Measurements from ENCODE around the gene UBTD2.

UBTD2 gene

DNA sequence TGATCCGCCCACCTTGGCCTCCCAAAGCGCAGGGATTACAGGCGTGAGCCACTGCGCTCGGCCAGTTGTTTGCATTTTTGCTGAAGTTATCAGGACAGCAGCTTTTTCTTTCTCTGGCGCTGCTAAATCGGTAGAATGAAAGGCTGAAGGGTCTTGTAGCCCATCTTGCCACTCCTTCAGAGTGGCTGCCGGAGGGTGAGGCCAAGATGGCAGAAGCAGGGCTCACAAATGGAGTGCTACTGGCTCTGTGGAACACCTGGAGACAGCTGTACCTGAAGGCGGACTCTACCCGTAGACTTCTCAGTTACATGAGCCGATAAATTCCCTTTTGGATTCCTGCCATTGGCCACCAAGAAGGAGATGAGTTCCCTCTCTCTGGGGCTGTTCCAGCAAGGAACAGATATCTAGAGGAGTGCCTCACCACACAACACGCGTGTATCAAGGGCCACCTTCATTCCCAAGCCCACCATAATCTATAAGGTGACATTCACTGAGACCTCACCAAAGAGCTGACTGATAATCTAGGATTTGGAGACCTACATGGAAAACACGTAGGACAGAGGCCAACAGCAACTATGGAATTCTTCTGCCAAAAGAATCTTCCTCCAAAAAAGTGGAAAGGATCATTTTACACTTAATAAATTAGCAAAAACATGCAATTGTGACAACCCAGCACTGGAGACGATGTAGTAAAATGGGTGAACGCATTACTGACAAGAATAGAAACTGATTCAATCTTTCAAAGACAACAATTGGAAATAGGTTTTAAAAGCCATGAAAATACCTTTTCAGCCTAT is 117.3 kb downstream of the UBTD2 start:
- no peak for DNase-seq
- in situ Hi-C loops (cut with HindIII; ENCODE audit: low pct_ligation_motif_present, low sequenced_read_pairs): no loop called here
- TF ChIP-seq, protein P1, sequence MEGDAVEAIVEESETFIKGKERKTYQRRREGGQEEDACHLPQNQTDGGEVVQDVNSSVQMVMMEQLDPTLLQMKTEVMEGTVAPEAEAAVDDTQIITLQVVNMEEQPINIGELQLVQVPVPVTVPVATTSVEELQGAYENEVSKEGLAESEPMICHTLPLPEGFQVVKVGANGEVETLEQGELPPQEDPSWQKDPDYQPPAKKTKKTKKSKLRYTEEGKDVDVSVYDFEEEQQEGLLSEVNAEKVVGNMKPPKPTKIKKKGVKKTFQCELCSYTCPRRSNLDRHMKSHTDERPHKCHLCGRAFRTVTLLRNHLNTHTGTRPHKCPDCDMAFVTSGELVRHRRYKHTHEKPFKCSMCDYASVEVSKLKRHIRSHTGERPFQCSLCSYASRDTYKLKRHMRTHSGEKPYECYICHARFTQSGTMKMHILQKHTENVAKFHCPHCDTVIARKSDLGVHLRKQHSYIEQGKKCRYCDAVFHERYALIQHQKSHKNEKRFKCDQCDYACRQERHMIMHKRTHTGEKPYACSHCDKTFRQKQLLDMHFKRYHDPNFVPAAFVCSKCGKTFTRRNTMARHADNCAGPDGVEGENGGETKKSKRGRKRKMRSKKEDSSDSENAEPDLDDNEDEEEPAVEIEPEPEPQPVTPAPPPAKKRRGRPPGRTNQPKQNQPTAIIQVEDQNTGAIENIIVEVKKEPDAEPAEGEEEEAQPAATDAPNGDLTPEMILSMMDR (IDR thresholded peaks at IDR 0.05; ENCODE audit: low read depth, low read length, missing control alignments): no peak
- Histone ChIP-seq H3K36me3 (replicated peaks) (no peaks in the 10 kb centered on the region), H3K27me3 (replicated peaks) (no peaks in the 10 kb centered on the region), H3K27ac (no peak overlapping the region), H3K4me3 (ENCODE audit: low read depth, low read length) (no peak overlapping the region)

DNA sequence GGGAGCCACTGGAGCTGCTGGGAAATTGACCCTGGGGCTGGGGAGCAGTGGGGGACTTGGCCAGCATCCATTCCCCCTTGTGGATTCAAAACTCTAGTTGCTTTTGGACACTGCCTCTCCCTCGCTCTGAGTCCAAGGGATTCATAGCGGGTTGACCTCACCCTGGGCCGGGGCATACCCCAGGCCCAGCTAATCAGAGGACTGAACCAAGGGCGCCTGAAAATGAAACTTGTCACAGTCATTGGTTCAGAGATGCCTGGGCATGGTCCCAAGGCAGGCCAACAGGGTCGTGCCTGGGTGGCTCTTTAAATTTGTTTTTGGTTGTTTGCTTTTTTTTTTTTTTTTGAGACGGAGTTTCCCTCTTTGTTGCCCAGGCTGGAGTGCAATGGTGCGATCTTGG is 118.1 kb downstream of the UBTD2 start:
- in situ Hi-C loops (cut with HindIII; ENCODE audit: low pct_ligation_motif_present, low sequenced_read_pairs): no loop called here
- Histone ChIP-seq H3K27me3 (replicated peaks) (no peaks in the 10 kb centered on the region), H3K27ac (no peak overlapping the region), H3K36me3 (replicated peaks) (no peaks in the 10 kb centered on the region), H3K4me3 (ENCODE audit: low read depth, low read length) (no peak overlapping the region)
- TF ChIP-seq, protein P1 (IDR thresholded peaks at IDR 0.05; ENCODE audit: low read depth, low read length, missing control alignments): no peak
- DNase-seq: no peak

DNA sequence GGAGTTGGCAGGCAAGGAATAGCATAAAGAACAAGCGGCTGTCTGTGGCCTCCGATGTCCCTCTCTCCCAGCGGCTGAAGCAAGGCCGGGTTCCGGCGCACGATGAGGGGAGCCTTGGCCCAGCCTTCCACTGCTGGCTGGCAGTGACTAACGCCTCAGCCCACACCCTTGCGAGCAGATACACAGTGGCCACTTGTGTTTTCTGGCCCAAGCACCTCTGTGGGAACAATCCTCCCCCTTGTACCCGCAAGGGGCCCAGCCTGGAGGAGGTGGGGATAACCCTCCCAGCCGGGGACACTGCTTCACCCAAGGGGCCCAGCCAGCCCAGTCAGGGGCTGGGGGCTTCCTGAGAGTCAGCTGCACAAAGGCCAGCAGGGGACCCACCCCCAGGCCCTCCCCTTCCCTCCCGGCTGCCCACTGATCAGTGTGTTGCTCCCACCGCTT is 118.8 kb downstream of the UBTD2 start:
- TF ChIP-seq, protein P1 (IDR thresholded peaks at IDR 0.05; ENCODE audit: low read depth, low read length, missing control alignments): no peak
- Histone ChIP-seq H3K27ac (no peak overlapping the region), H3K4me3 (ENCODE audit: low read depth, low read length) (no peak overlapping the region), H3K27me3 (replicated peaks) (no peaks in the 10 kb centered on the region), H3K36me3 (replicated peaks) (no peaks in the 10 kb centered on the region)
- in situ Hi-C loops (cut with HindIII; ENCODE audit: low pct_ligation_motif_present, low sequenced_read_pairs): no loop called here
- DNase-seq: no peak

DNA sequence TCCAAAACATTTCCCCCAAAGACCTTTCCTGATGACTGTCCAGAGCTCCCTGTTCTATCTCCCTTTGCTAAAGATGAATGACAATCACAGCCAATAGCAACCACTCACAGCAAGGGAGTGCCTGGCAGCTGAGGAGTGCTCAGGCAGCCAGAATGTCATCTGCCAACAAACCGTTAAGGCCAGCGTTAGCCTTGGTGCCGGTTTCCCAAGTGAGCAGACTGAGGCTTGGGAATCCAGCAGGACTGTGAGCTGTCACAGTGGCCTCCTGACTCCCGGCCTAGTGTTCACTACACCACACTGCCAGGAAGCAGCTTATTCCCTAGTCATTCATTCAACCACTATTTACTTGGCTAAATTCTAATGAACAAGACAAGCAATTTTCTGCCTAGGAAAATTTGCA is 120.2 kb downstream of the UBTD2 start:
- TF ChIP-seq, protein P1 (IDR thresholded peaks at IDR 0.05; ENCODE audit: low read depth, low read length, missing control alignments): no peak
- in situ Hi-C loops (cut with HindIII; ENCODE audit: low pct_ligation_motif_present, low sequenced_read_pairs): no loop called here
- Histone ChIP-seq H3K36me3 (replicated peaks) (no peaks in the 10 kb centered on the region), H3K4me3 (ENCODE audit: low read depth, low read length) (no peak overlapping the region), H3K27ac (no peak overlapping the region), H3K27me3 (replicated peaks) (no peaks in the 10 kb centered on the region)
- no peak for DNase-seq

DNA sequence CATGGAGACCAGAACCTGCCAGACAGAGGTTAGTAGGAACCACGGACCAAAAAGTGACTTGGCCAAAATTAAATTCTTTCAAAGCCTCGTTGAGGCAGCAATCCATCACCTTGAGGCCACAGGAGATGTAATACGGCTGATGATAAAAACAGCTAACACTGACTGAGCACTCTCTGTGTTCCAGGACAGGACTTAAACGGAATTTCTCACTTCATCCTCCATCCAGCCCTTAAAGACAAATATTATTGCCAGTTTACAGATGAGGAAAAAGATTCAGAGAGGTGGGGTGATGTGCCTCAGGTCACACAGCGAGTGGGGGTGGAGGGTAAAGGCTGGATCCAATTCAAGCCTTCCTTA is 120.6 kb downstream of the UBTD2 start:
- Histone ChIP-seq H3K27ac (no peak overlapping the region), H3K27me3 (replicated peaks) (no peaks in the 10 kb centered on the region), H3K36me3 (replicated peaks) (peaks cover under 1% of the 10 kb centered on the region), H3K4me3 (ENCODE audit: low read depth, low read length) (no peak overlapping the region)
- in situ Hi-C loops (cut with HindIII; ENCODE audit: low pct_ligation_motif_present, low sequenced_read_pairs): no loop called here
- TF ChIP-seq, protein P1 (IDR thresholded peaks at IDR 0.05; ENCODE audit: low read depth, low read length, missing control alignments): no peak
- DNase-seq: no peak
